Measurements from ENCODE around the gene HES1.
"Not testable (repeated sequence)": the region's sequence is repeated elsewhere in the genome, so short reads cannot be mapped to it uniquely, and the experiment has no call there.

The HES1 gene

GRCh38 chr3:194142156-194142910 lies 6.4 kb downstream of the HES1 start:
- no peak for DNase-seq

- no peak for DNase-seq
Observed at GRCh38 chr3:194145702-194146101, 9.8 kb downstream of the HES1 start.

- DNase-seq = no peak
Observed at GRCh38 chr3:194147679-194148078, 11.7 kb downstream of the HES1 start.

- DNase-seq = no peak
Observed at GRCh38 chr3:194148383-194148782, 12.4 kb downstream of the HES1 start.

GRCh38 chr3:194150252-194150934 lies 14.4 kb downstream of the HES1 start:
- no peak for DNase-seq

GRCh38 chr3:194150935-194151302 lies 15.0 kb downstream of the HES1 start:
- not testable (repeated sequence) for DNase-seq

- no peak for DNase-seq
Observed at GRCh38 chr3:194154346-194154745, 18.4 kb downstream of the HES1 start.

GRCh38 chr3:194156095-194156494 lies 20.1 kb downstream of the HES1 start:
- DNase-seq = no peak

GRCh38 chr3:194158942-194159439 lies 23.0 kb downstream of the HES1 start:
- DNase-seq = no peak

GRCh38 chr3:194160158-194160557 lies 24.2 kb downstream of the HES1 start:
- no peak for DNase-seq

- no peak for DNase-seq
Observed at GRCh38 chr3:194161131-194162045, 25.4 kb downstream of the HES1 start.

GRCh38 chr3:194162070-194162678 lies 26.2 kb downstream of the HES1 start:
- no peak for DNase-seq

- no peak for DNase-seq
Observed at GRCh38 chr3:194162817-194163584, 27.1 kb downstream of the HES1 start.

- no peak for DNase-seq
Observed at GRCh38 chr3:194163697-194164096, 27.7 kb downstream of the HES1 start.

GRCh38 chr3:194164861-194165260 lies 28.9 kb downstream of the HES1 start:
- no peak for DNase-seq

GRCh38 chr3:194165271-194166018 lies 29.5 kb downstream of the HES1 start:
- DNase-seq = no peak

- DNase-seq = no peak
Observed at GRCh38 chr3:194166682-194167479, 30.9 kb downstream of the HES1 start.

- no peak for DNase-seq
Observed at GRCh38 chr3:194167480-194168282, 31.7 kb downstream of the HES1 start.

GRCh38 chr3:194168994-194169393 lies 33.0 kb downstream of the HES1 start:
- no peak for DNase-seq

GRCh38 chr3:194169595-194169994 lies 33.6 kb downstream of the HES1 start:
- no peak for DNase-seq
